ENCODE results near the gene HOXB9. TPM values are rescaled to one million over a fixed set of nuclear protein-coding genes. Genes with fewer than 3 reads are reported as not detected.

The HOXB9 gene
- total RNA-seq, 1 donor from 2014 or later: 0.11 TPM

GRCh38 chr17:48627623-48628521, 1.7 kb upstream of the HOXB9 start:
- H3K27me3 ChIP-seq (ENCODE audit: insufficient read depth, low read length): peaks cover 97% of the 10 kb centered on the region
- no peaks in the 10 kb centered on the region for H3K4me1 Mint-ChIP-seq (ENCODE audit: low read depth, unreplicated experiment)
- peaks cover 9% of the 10 kb centered on the region for H3K9me3 ChIP-seq (ENCODE audit: insufficient read depth, low read depth, low read length)
- no peaks in the 10 kb centered on the region for H4K20me1 ChIP-seq (ENCODE audit: insufficient read depth, low read length)
- H3K79me2 ChIP-seq (ENCODE audit: insufficient read depth, low read length): no peaks in the 10 kb centered on the region
- FAIRE-seq (no peak), DNase-seq (ENCODE audit: low read depth) (no peak)
- H3K36me3 Mint-ChIP-seq (ENCODE audit: low read depth, unreplicated experiment): peaks cover 9% of the 10 kb centered on the region
- peaks cover 87% of the 10 kb centered on the region for H3K27me3 Mint-ChIP-seq (ENCODE audit: low read depth, unreplicated experiment)
- H3K4me3 ChIP-seq (ENCODE audit: insufficient read depth, low read depth, low read length): no peak overlapping the region
- H3K9me3 Mint-ChIP-seq (ENCODE audit: unreplicated experiment): peaks cover 16% of the 10 kb centered on the region
- no peak overlapping the region for H3K4me2 ChIP-seq (ENCODE audit: low read length)
- H3K27ac Mint-ChIP-seq (ENCODE audit: unreplicated experiment): no peak overlapping the region
- TF ChIP-seq EZH2 (IDR thresholded peaks at IDR 0.05; ENCODE audit: insufficient read depth, low read length): no peak
- H3K4me3 Mint-ChIP-seq (ENCODE audit: unreplicated experiment): no peak overlapping the region
- H3K4me1 ChIP-seq (ENCODE audit: insufficient read depth, low read length): peaks cover 11% of the 10 kb centered on the region
- no peaks in the 10 kb centered on the region for H3K36me3 ChIP-seq (ENCODE audit: insufficient read depth, low read length)
- no peak overlapping the region for H3K9ac ChIP-seq (ENCODE audit: low read length)
- H2AFZ ChIP-seq (ENCODE audit: low read depth, low read length): no peak overlapping the region
- no peak overlapping the region for H3K27ac ChIP-seq (ENCODE audit: low read depth, low read length)

GRCh38 chr17:48627118-48627597, 1.0 kb upstream of the HOXB9 start:
- TF ChIP-seq, protein P1, sequence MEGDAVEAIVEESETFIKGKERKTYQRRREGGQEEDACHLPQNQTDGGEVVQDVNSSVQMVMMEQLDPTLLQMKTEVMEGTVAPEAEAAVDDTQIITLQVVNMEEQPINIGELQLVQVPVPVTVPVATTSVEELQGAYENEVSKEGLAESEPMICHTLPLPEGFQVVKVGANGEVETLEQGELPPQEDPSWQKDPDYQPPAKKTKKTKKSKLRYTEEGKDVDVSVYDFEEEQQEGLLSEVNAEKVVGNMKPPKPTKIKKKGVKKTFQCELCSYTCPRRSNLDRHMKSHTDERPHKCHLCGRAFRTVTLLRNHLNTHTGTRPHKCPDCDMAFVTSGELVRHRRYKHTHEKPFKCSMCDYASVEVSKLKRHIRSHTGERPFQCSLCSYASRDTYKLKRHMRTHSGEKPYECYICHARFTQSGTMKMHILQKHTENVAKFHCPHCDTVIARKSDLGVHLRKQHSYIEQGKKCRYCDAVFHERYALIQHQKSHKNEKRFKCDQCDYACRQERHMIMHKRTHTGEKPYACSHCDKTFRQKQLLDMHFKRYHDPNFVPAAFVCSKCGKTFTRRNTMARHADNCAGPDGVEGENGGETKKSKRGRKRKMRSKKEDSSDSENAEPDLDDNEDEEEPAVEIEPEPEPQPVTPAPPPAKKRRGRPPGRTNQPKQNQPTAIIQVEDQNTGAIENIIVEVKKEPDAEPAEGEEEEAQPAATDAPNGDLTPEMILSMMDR (IDR thresholded peaks at IDR 0.05; ENCODE audit: insufficient read depth, low read depth, low read length): no peak
- TF ChIP-seq EZH2 (IDR thresholded peaks at IDR 0.05; ENCODE audit: insufficient read depth, low read length): no peak
- Mint-ChIP-seq H3K36me3 (ENCODE audit: low read depth, unreplicated experiment) (peaks cover 5% of the 10 kb centered on the region), H3K4me3 (ENCODE audit: unreplicated experiment) (no peak overlapping the region), H3K9me3 (ENCODE audit: unreplicated experiment) (peaks cover 23% of the 10 kb centered on the region), H3K4me1 (ENCODE audit: low read depth, unreplicated experiment) (no peaks in the 10 kb centered on the region), H3K27ac (ENCODE audit: unreplicated experiment) (peak overlapping the region; percentile 78), H3K27me3 (ENCODE audit: low read depth, unreplicated experiment) (peaks cover 87% of the 10 kb centered on the region)
- Histone ChIP-seq H3K27ac (ENCODE audit: low read depth, low read length) (no peak overlapping the region), H3K4me2 (ENCODE audit: low read length) (no peak overlapping the region), H2AFZ (ENCODE audit: low read depth, low read length) (no peak overlapping the region), H3K9ac (ENCODE audit: low read length) (no peak overlapping the region), H3K36me3 (ENCODE audit: insufficient read depth, low read length) (no peaks in the 10 kb centered on the region), H3K79me2 (ENCODE audit: insufficient read depth, low read length) (no peaks in the 10 kb centered on the region), H3K27me3 (ENCODE audit: insufficient read depth, low read length) (peaks cover 97% of the 10 kb centered on the region), H4K20me1 (ENCODE audit: insufficient read depth, low read length) (no peaks in the 10 kb centered on the region), H3K4me3 (ENCODE audit: insufficient read depth, low read depth, low read length) (no peak overlapping the region), H3K9me3 (ENCODE audit: insufficient read depth, low read depth, low read length) (peaks cover 5% of the 10 kb centered on the region), H3K4me1 (ENCODE audit: insufficient read depth, low read length) (peaks cover 11% of the 10 kb centered on the region)
- no peak for DNase-seq (ENCODE audit: low read depth)
- FAIRE-seq: no peak

- no peak for FAIRE-seq
These were observed 488 bp downstream of the HOXB9 start for GRCh38 chr17:48625495-48626244.

More at GRCh38 chr17:48625495-48626244, 488 bp downstream of the HOXB9 start:
- TF ChIP-seq, protein P1 (IDR thresholded peaks at IDR 0.05; ENCODE audit: insufficient read depth, low read depth, low read length): no peak
- peak; percentile 73 for TF ChIP-seq EZH2 (IDR thresholded peaks at IDR 0.05; ENCODE audit: insufficient read depth, low read length)
- no peak for DNase-seq (ENCODE audit: low read depth)
- Mint-ChIP-seq H3K4me3 (ENCODE audit: unreplicated experiment) (peak overlapping the region; percentile 40), H3K9me3 (ENCODE audit: unreplicated experiment) (peaks cover 30% of the 10 kb centered on the region), H3K27me3 (ENCODE audit: low read depth, unreplicated experiment) (peaks cover 86% of the 10 kb centered on the region), H3K4me1 (ENCODE audit: low read depth, unreplicated experiment) (no peaks in the 10 kb centered on the region), H3K36me3 (ENCODE audit: low read depth, unreplicated experiment) (peaks cover 9% of the 10 kb centered on the region), H3K27ac (ENCODE audit: unreplicated experiment) (no peak overlapping the region)
- Histone ChIP-seq H3K27ac (ENCODE audit: low read depth, low read length) (no peak overlapping the region), H3K4me3 (ENCODE audit: insufficient read depth, low read depth, low read length) (peak overlapping the region; percentile 20), H2AFZ (ENCODE audit: low read depth, low read length) (peak overlapping the region; percentile 67), H3K9ac (ENCODE audit: low read length) (no peak overlapping the region), H4K20me1 (ENCODE audit: insufficient read depth, low read length) (peaks cover 4% of the 10 kb centered on the region), H3K4me1 (ENCODE audit: insufficient read depth, low read length) (peaks cover 11% of the 10 kb centered on the region), H3K27me3 (ENCODE audit: insufficient read depth, low read length) (peaks cover 97% of the 10 kb centered on the region), H3K4me2 (ENCODE audit: low read length) (peak overlapping the region; percentile 78), H3K9me3 (ENCODE audit: insufficient read depth, low read depth, low read length) (peaks cover 10% of the 10 kb centered on the region), H3K79me2 (ENCODE audit: insufficient read depth, low read length) (no peaks in the 10 kb centered on the region), H3K36me3 (ENCODE audit: insufficient read depth, low read length) (no peaks in the 10 kb centered on the region)

All from astrocyte (in vitro differentiated cells and primary cell).